Activated CD8-positive, alpha-beta memory T cell treated with anti-CD3 and anti-CD28 coated beads for 1 hour (primary cell): ENCODE measurements around the gene PAQR3.
"Not testable (repeated sequence)": the region's sequence is repeated elsewhere in the genome, so short reads cannot be mapped to it uniquely, and the experiment has no call there.

Experiments used
- DNase-seq, 2 donors: peaks; one replicate each; pipeline ENCODE4 v3.0.0-alpha.2; 2020; ENCODE audit warnings: low read depth in 1 of 2; ENCODE audit errors: extremely low read depth in 1 of 2

Gene PAQR3

DNA sequence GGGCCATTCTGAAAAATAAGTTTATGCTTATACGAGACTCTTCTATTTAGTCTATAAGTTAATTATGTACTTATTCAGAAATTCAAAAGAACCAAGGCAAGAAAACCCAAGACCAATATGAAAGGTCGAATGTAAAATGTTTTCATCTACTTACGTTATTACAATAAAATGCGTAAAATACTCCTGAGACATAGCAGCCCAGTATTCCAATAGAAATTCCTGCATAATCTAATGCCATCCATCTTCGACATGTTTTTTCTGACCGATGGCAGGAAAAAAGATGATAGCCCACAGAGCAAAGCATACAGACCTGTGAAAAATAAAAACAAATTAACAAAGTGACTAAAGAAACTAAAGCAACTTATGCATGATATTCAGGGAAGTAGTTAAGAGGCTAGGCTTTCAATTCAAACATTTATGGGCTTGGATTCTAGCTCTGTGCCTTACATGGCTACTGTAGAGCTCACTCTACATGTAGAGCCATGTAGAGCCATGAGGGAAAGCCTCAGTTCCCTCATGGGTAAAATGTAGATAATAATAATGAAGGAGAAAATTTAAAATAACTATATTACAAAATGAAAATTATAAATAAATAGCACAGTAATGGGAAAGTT lies 9.1 kb downstream of the PAQR3 start:
- no peak for DNase-seq

- no peak for DNase-seq
Observed at GRCh38 chr4:78928835-78929234, 10.4 kb downstream of the PAQR3 start.

DNA sequence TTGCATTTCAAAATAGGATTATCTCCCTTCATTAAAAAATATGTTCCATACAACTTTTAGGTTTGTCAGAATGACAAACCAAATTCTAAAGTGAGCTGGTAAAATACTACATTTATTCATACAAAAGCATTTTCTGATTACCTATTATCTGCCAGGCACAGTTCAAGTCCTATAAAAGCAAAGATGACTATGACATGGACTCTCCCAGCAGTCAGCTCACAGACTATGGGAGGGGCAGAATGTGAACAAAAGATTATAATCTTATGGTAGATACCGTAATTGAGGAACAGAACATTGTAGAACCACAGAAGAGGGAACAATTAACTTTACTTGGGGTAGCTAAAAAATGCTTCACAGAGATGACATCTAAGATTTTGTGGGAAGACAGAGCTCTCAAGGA lies 12.4 kb downstream of the PAQR3 start:
- DNase-seq = no peak

DNA sequence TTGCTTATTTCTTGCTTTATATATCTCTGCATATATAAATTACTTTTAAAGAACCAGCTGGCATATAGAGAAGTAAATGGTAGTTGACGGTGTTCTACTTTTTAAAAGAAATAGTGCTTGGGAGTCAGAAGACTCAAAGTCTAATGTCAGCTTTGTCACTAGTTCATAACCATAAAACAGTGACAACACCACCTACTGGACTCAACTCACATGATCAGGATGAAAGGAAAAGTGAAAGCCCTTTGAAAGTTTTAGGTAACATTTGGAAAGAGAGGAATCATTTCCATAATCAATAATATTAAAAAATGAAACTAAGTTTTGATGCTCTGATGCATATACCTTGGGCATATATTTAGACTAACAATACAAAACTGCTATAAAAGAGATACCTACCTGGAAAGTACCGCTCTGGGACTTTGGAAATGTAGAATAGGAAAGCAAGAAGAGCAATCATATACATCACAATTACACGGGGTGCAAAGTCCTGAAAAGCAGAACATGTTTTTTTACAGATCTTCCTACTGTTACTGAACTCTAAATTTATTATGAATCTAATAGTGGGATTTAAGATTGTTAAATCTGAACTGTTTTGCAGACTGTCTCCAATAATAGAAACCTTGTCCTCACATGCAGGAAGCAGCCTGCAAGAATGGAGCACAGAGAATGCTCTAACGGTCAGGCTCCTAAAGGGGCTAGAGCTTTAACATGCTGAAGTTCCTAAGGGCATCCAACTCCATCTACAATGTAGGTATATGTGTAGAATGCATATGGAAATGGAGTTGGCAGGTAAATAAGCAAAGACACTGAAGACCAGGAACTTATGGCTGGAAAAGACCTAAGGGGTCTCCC lies 15.6 kb downstream of the PAQR3 start:
- no peak for DNase-seq

GRCh38 chr4:78922207-78922606 lies 17.0 kb downstream of the PAQR3 start:
- no peak for DNase-seq

- DNase-seq = no peak
Observed at GRCh38 chr4:78910612-78911011, 28.6 kb downstream of the PAQR3 start.

DNA sequence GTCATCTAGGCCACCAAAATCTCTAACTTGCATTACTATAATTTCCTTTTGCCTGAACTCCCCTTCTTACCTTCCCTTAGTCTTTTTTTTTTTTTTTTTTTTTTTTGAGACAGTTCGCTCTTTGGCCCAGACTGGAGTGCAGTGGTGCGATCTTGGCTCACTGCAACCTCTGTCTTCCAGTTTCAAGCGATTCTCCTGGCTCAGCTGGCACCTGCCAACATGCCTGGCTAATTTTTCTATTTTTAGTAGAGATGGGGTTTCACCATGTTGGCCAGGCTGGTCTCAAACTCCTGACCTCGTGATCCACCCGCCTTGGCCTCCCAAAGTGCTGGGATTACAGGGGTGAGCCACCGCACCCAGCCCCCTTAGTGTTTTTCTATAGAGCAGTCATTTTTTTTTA lies 30.3 kb downstream of the PAQR3 start:
- not testable (repeated sequence) for DNase-seq

GRCh38 chr4:78907638-78908037 lies 31.6 kb downstream of the PAQR3 start:
- DNase-seq = no peak

- no peak for DNase-seq
Observed at GRCh38 chr4:78904143-78904542, 35.1 kb downstream of the PAQR3 start.

DNA sequence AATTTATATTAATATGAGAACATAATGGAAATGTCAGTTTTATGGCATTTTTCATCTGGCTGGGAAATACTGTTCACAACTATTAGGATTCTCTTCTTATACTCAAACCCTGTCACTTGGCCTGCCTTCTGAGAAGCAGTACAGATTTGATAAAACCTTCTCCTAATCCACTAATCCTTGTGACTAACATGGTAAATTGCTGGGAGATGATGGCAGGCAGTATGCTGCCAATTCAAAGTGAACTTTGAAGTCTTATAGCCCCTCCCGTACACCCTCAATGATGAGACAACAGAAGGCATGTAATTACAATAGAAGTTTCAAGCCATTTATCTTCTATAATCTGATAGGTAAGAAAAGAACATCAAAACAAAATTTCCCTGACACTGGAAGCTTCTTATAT lies 36.9 kb downstream of the PAQR3 start:
- no peak for DNase-seq

DNA sequence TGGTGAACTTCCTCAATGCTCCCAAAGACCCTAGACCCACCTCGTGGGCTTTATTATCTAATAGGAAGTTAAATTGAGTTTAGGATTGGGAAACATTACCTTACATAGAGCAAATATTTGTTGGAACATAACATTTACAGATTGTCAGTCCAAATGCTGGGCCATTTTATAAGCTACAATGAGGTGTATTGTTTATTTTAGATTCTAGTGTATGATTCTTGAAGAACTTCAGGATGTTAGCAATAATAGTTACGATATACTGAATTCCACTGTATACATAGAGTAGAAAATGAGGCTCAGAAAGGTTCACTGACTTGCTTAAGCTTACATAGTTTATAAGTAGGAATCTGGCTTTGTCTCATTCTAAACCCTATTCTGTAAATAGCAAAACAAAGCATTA lies 37.4 kb downstream of the PAQR3 start:
- DNase-seq = no peak

GRCh38 chr4:78899302-78899701 lies 39.9 kb downstream of the PAQR3 start:
- DNase-seq = no peak

DNA sequence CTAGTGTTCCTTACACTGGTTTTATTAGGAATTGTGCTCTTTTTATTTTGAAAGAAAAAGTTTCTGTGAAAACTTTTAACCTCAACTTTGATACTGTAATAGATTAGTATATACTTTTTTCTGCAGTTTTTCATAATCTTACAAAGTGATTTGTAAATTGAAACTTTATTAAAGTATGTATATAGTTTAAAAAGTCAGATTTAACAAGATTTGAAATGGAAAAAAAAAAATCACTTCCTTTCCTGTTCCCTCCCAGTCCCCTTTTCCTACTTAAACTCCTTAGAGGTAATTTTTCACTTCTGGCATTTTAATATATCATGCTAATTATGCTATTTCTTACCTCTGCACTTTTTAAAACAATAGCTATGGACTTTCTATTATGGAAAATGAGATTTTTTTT lies 49.3 kb downstream of the PAQR3 start:
- no peak for DNase-seq

DNA sequence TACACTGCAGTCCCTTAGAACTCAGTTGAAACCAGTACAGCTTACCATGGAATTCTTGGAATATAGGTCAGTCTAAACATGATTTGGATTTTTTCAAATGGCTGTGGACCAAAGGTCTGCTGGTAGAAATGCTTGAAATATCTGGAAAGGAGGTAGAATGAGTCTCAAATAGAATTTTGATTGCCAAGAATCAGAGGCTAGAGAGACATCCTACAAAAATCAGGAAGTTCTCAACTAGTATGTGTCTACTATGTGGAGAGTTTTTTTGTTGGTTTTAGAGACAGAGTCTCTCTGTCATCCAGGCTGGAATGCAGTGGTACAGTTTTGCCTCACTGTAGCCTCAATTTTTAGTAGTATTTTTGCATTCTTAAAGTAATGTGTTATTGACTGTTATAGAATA lies 53.6 kb downstream of the PAQR3 start:
- DNase-seq = no peak

DNA sequence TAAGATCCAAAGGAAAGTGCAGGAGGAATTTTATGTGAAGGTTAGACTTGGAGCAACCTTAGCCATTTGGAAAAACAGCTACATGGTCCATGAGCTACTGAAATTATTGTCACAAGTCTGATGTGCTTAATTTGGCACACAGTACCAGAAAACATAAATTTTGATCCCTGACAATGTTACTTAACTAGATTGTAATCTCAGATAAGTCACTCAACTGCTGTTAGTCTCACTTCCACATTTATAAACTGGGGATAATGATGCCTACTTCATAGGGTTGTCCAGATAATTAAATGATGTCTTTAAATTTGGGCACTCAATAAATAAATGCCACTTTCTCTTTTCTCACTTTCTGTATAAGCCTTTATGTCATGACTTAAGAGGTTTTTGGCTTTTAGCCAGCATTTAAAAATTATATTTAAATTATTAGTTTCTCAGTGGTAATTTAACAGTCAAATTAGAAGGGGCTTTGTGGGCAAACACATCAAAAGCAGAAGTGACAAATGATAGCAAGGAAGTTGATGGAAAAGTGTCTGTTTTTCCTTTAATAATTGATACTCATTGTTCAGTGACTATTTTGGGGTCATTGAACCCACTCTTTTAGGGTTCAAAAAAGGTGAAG lies 58.3 kb downstream of the PAQR3 start:
- no peak for DNase-seq

DNA sequence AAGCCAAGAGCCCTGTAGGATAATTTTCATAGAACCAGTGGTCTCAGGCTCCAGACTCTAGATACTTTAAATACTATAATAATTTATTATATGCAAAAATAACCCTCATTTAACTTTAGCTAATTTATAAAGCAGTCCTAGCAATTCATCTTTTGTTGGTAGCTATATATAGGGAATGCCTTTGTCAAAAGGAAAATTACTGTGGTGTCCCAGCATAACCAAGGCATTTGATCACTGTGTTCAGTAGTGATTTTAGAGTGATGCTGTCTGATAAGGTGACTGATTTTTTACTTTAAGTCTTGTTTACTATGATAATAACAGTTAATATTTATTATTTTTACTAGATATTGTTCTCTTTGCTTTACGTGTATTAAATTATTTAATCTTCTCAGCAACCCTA lies 61.2 kb downstream of the PAQR3 start:
- DNase-seq = no peak

GRCh38 chr4:78876568-78877320 lies 62.5 kb downstream of the PAQR3 start:
- DNase-seq = no peak

GRCh38 chr4:78870056-78870455 lies 69.2 kb downstream of the PAQR3 start:
- no peak for DNase-seq

DNA sequence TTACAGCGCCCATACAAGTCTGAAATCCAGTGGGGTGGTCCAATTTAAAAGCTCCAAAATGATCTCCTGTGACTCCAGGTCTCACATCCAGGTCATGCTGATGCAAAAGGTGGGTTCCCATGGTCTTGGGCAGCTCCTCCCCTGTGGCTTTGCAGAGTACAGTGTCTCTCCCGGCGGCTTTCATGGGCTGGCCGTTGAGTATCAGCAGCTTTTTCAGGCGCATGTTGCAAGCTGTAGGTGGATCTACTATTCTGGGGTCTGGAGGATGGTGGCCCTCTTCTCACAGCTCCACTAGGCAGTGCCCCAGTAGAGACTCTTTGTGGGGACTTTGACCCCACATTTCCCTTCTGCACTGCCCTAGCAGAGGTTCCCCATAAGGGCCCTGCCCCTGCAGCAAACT lies 70.5 kb downstream of the PAQR3 start:
- DNase-seq = not testable (repeated sequence)

- no peak for DNase-seq
Observed at GRCh38 chr4:78865451-78865850, 73.8 kb downstream of the PAQR3 start.

DNA sequence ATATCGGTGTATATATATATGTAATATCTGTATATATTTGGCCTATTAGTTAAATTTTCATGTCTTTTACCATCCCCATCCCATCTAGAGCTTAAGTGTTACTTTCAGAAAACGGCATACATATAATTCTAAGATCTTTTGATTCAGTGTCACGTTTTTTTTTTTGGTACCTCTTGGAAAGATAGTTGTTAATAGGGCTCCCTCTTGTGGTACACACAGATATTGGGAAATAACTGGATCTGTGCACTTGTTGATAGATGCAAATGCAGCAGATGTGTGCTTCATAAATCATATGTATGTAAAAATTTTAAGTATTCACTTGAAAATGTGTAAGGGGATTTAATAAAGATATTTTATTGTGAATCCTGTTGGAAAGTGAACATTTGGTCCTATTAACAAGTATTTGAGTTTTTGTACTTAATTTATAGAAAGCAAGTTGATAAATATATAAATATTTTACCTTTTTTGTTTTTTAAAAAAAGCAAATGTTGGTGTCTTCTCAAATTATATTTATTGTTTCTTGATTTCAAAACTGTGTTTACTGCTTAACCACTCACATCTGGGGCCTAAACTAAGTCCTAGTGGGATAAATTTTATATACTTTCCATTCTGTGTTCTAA lies 74.7 kb downstream of the PAQR3 start:
- peak in 1 of 2 donors; percentile 4 for DNase-seq
